ENCODE data around the gene VGF.
"Not testable (repeated sequence)": the region's sequence is repeated elsewhere in the genome, so short reads cannot be mapped to it uniquely, and the experiment has no call there.

Gene VGF

GRCh38 chr7:101134399-101134980, 30.9 kb downstream of the VGF start:
- DNase-seq = no peak

- no peak for DNase-seq
Observed at GRCh38 chr7:101133621-101134398, 31.6 kb downstream of the VGF start.

- DNase-seq = not testable (repeated sequence)
Observed at GRCh38 chr7:101132626-101133600, 32.5 kb downstream of the VGF start.

- DNase-seq = no peak
Observed at GRCh38 chr7:101129603-101130117, 35.7 kb downstream of the VGF start.

GRCh38 chr7:101128040-101128834, 37.1 kb downstream of the VGF start:
- no peak for DNase-seq

GRCh38 chr7:101127460-101128039, 37.8 kb downstream of the VGF start:
- no peak for DNase-seq

GRCh38 chr7:101126651-101127459, 38.5 kb downstream of the VGF start, which contains the start of gene SERPINE1:
TSS of gene SERPINE1 (plus strand) at chr7:101127104. CDS start at chr7:101128394, 1,290 bp downstream.
- peak; percentile 58 to 62 for DNase-seq

GRCh38 chr7:101125989-101126650, 39.2 kb downstream of the VGF start:
- DNase-seq = peak in 1 of 2 donors; percentile 22

- no peak for DNase-seq
Observed at GRCh38 chr7:101124376-101125056, 40.9 kb downstream of the VGF start.

- no peak for DNase-seq
Observed at GRCh38 chr7:101123703-101124068, 41.7 kb downstream of the VGF start.

- DNase-seq = no peak
Observed at GRCh38 chr7:101122933-101123702, 42.3 kb downstream of the VGF start.

- no peak for DNase-seq
Observed at GRCh38 chr7:101121991-101122932, 43.1 kb downstream of the VGF start.

- DNase-seq = not testable (repeated sequence)
Observed at GRCh38 chr7:101121631-101121990, 43.8 kb downstream of the VGF start.

- DNase-seq = no peak
Observed at GRCh38 chr7:101120315-101120714, 45.1 kb downstream of the VGF start.

GRCh38 chr7:101119876-101120275, 45.5 kb downstream of the VGF start:
- no peak for DNase-seq

GRCh38 chr7:101118856-101119255, 46.5 kb downstream of the VGF start:
- no peak for DNase-seq

- DNase-seq = no peak
Observed at GRCh38 chr7:101116898-101117297, 48.5 kb downstream of the VGF start.

GRCh38 chr7:101115215-101115614, 50.2 kb downstream of the VGF start:
- DNase-seq = no peak

All from CD4-positive, alpha-beta T cell treated with Interferon alpha-2 for 1 hour (primary cell).